ENCODE measurements around the gene PIERCE2.
"Not testable (repeated sequence)": the region's sequence is repeated elsewhere in the genome, so short reads cannot be mapped to it uniquely, and the experiment has no call there.

Gene PIERCE2

GRCh38 chr15:55394694-55395093 is 13.6 kb upstream of the PIERCE2 start:
- H3K27ac ChIP-seq, result no peak overlapping the region
- ChIA-PET POLR2A (ENCODE audit: low non-redundant PET) (no interaction called here), CTCF (interaction anchor here (0.7 kb wide), 1 partner anchor 679 kb away, joined by 3 read pairs; no protein-coding TSS in a partner anchor)
- no peak for TF ChIP-seq CTCF (conservative IDR thresholded peaks at IDR 0.05; ENCODE audit: low read depth)
- no peak for DNase-seq (ENCODE audit: low spot score)

DNA sequence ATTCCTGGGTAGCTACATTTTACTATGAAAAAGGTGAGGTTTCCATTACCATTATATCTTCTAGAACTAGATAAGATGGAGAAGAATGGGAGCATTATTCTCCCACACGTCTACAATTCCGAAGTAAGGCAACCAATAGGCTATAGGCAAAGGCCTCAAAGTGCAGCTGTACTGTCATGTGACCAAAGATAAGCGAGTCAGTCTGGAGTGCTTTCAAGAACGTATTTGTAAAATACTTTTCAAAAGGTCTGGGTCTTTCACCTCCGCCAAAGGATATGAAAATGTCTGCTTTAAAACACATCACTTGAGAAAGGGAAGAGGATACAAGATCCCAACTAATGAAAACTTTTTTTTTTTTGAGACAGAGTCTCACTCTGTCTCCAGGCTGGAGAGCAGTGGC is 10.1 kb upstream of the PIERCE2 start:
- no peak for DNase-seq (ENCODE audit: low spot score)
- no peak overlapping the region for H3K27ac ChIP-seq
- no peak for TF ChIP-seq CTCF (conservative IDR thresholded peaks at IDR 0.05; ENCODE audit: low read depth)
- POLR2A ChIA-PET (ENCODE audit: low non-redundant PET), result no interaction called here
- CTCF ChIA-PET, result interaction anchor here (1.5 kb wide), 1 partner anchor 10 kb away, joined by 4 read pairs; the partner anchor contains the start of genes CCPG1 and PIERCE2

- DNase-seq (ENCODE audit: low spot score); H3K27ac ChIP-seq; POLR2A ChIA-PET (ENCODE audit: low non-redundant PET); CTCF ChIA-PET: not testable (repeated sequence)
These were observed 8.2 kb upstream of the PIERCE2 start for GRCh38 chr15:55400050-55400449.

- CTCF ChIA-PET, result no interaction called here
- TF ChIP-seq CTCF (conservative IDR thresholded peaks at IDR 0.05; ENCODE audit: low read depth), result no peak
- POLR2A ChIA-PET (ENCODE audit: low non-redundant PET), result no interaction called here
- DNase-seq (ENCODE audit: low spot score), result no peak
- no peak overlapping the region for H3K27ac ChIP-seq
These were observed 6.5 kb upstream of the PIERCE2 start for GRCh38 chr15:55401786-55402246.

DNA sequence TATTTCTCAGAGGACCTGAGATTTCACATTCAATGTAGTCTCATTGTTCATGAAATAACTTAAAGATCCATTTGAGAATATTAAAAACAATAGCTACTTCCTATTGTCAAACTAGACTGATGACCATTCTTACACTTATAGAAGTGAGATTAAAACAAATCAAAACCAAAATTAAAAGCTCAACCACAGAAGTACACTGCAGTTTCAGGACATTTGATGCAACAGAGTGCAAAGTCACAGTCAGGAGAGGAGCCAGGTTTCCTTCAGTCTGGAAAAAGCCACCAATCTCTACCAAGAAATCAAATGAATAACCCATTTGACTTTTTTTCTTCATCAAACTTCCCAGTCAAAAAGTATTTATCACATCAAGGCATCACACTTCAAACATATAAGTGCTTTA is 5.6 kb upstream of the PIERCE2 start:
- ChIA-PET CTCF (interaction anchor here (0.6 kb wide), 1 partner anchor 69 kb away, joined by 3 read pairs; no protein-coding TSS in a partner anchor), POLR2A (ENCODE audit: low non-redundant PET) (no interaction called here)
- H3K27ac ChIP-seq, result no peak overlapping the region
- TF ChIP-seq CTCF (conservative IDR thresholded peaks at IDR 0.05; ENCODE audit: low read depth), result no peak
- no peak for DNase-seq (ENCODE audit: low spot score)

GRCh38 chr15:55403531-55403930 is 4.8 kb upstream of the PIERCE2 start:
- H3K27ac ChIP-seq, result no peak overlapping the region
- POLR2A ChIA-PET (ENCODE audit: low non-redundant PET), result no interaction called here
- CTCF ChIA-PET, result interaction anchor here (1.0 kb wide), 1 partner anchor 36 kb away, joined by 3 read pairs; no protein-coding TSS in a partner anchor

More at GRCh38 chr15:55403531-55403930, 4.8 kb upstream of the PIERCE2 start:
- DNase-seq (ENCODE audit: low spot score), result no peak
- no peak for TF ChIP-seq CTCF (conservative IDR thresholded peaks at IDR 0.05; ENCODE audit: low read depth)

All from RWPE1 (cell line).